HepG2 (cell line): ENCODE measurements around the gene SELENOS. TPM values are rescaled to one million over a fixed set of nuclear protein-coding genes. Genes with fewer than 3 reads are reported as not detected.

ENCODE experiments used
- FLYWCH1 ChIP-seq: sonication (generic); formaldehyde crosslinking; IDR thresholded peaks from 2 replicates; pipeline ENCODE4 v1.8.1; 2023; ENCODE audit warnings: mild to moderate bottlenecking, missing genetic modification reagents
- GATAD2A ChIP-seq: IDR thresholded peaks from 2 replicates; pipeline ENCODE4 v1.6.1; 2016
- GMEB1 ChIP-seq: sonication (generic); formaldehyde crosslinking; IDR thresholded peaks from 2 replicates; pipeline ENCODE4 v1.5.1; 2020; ENCODE audit warnings: missing genetic modification reagents, mild to moderate bottlenecking, borderline replicate concordance
- HDAC1 ChIP-seq: sonication (generic); formaldehyde crosslinking; IDR thresholded peaks from 2 replicates; pipeline ENCODE4 v1.5.1; 2020; ENCODE audit warnings: mild to moderate bottlenecking, missing genetic modification reagents
- HHEX ChIP-seq: IDR thresholded peaks from 2 replicates; pipeline ENCODE4 v1.6.1; 2016; ENCODE audit warnings: control low read depth
- MXD3 ChIP-seq: IDR thresholded peaks from 2 replicates; pipeline ENCODE4 v1.6.1; 2016; ENCODE audit warnings: mild to moderate bottlenecking, missing biosample characterization, missing genetic modification reagents
- PHF8 ChIP-seq: sonication (generic); formaldehyde crosslinking; IDR thresholded peaks from 2 replicates; pipeline ENCODE4 v1.5.0; 2020; ENCODE audit warnings: missing genetic modification reagents
- POGK ChIP-seq: sonication (generic); formaldehyde crosslinking; conservative IDR thresholded peaks from 2 replicates; pipeline ENCODE4 v1.8.0; 2022; ENCODE audit warnings: mild to moderate bottlenecking, moderate library complexity, missing genetic modification reagents
- RFX5 ChIP-seq: IDR thresholded peaks from 2 replicates; pipeline ENCODE4 v1.6.1; 2011; ENCODE audit warnings: low read depth, low read length, improper control_type of control experiment
- TRIM22 ChIP-seq: fragments of 450-650 bp; IDR thresholded peaks from 2 replicates; pipeline ENCODE4 v1.6.1; 2017
- WIZ ChIP-seq: sonication (generic); formaldehyde crosslinking; IDR thresholded peaks from 2 replicates; pipeline ENCODE4 v1.5.1; 2020; ENCODE audit warnings: mild to moderate bottlenecking, missing genetic modification reagents
- ZC3H13 ChIP-seq: sonication (generic); formaldehyde crosslinking; IDR thresholded peaks from 2 replicates; pipeline ENCODE4 v1.8.1; 2023; ENCODE audit warnings: mild to moderate bottlenecking, missing genetic modification reagents, moderate library complexity
- ZNF331 ChIP-seq: sonication (generic); formaldehyde crosslinking; IDR thresholded peaks from 2 replicates; pipeline ENCODE4 v1.4.0; 2020; ENCODE audit warnings: missing genetic modification reagents
- ZNF570 ChIP-seq: sonication (generic); formaldehyde crosslinking; IDR thresholded peaks from 2 replicates; pipeline ENCODE4 v1.4.0; 2020; ENCODE audit warnings: mild to moderate bottlenecking, missing genetic modification reagents, borderline replicate concordance
- ZNF678 ChIP-seq: sonication (generic); formaldehyde crosslinking; IDR thresholded peaks from 2 replicates; pipeline ENCODE4 v1.4.0; 2020; ENCODE audit warnings: mild to moderate bottlenecking, missing genetic modification reagents
- ZNF75D ChIP-seq: sonication (generic); formaldehyde crosslinking; IDR thresholded peaks from 2 replicates; pipeline ENCODE4 v1.8.1; 2023; ENCODE audit warnings: missing genetic modification reagents, mild to moderate bottlenecking, borderline replicate concordance
- ZNF761 ChIP-seq: sonication (generic); formaldehyde crosslinking; conservative IDR thresholded peaks from 2 replicates; pipeline ENCODE4 v1.4.0; 2020; ENCODE audit warnings: mild to moderate bottlenecking, missing genetic modification reagents
- ZNF782 ChIP-seq: sonication (generic); formaldehyde crosslinking; IDR thresholded peaks from 2 replicates; pipeline ENCODE4 v1.4.0; 2020; ENCODE audit warnings: missing genetic modification reagents, mild to moderate bottlenecking, borderline replicate concordance
- ZSCAN25 ChIP-seq: sonication (generic); formaldehyde crosslinking; IDR thresholded peaks from 2 replicates; pipeline ENCODE4 v1.8.0; 2022; ENCODE audit warnings: mild to moderate bottlenecking, missing genetic modification reagents
- ZSCAN30 ChIP-seq: sonication (generic); formaldehyde crosslinking; IDR thresholded peaks from 2 replicates; pipeline ENCODE4 v1.5.0; 2020; ENCODE audit warnings: mild to moderate bottlenecking, missing genetic modification reagents
- polyA plus RNA-seq, 8 experiments: library from polyadenylated mRNA; depleted of rRNA in 3 of 8; stranded (reverse) in 7 of 8; unstranded in 1 of 8; fragments of >200 nt; fragmentation: Illumina TruSeq in 4 of 8; extraction: Trizol in 4 of 8; gene quantifications; 2 replicates each; pipeline versions ENCODE4 v1.2.1 to v1.2.3, GENCODE V29; 2011 to 2016; ENCODE audit warnings: low read depth in 4 of 8, missing spikeins in 1 of 8, mixed read lengths in 1 of 8; ENCODE audit not compliant: insufficient read depth in 1 of 8
- total RNA-seq, 5 experiments: library from RNA; depleted of rRNA; stranded (reverse); fragments of >200 nt; fragmentation: Illumina TruSeq; extraction: Trizol; gene quantifications; 2 replicates each; pipeline ENCODE4 v1.2.3, GENCODE V29; 2016; ENCODE audit warnings: low read depth in 1 of 5
- TF ChIP-seq, protein P1 (sequence below): sonication (generic); formaldehyde crosslinking; IDR thresholded peaks from 2 replicates; pipeline ENCODE4 v1.5.0; 2020; ENCODE audit warnings: mild to moderate bottlenecking, missing genetic modification reagents, borderline replicate concordance

The SELENOS gene
- total and polyA plus RNA-seq, 2 of the 13 experiments (the other 11 are each of a cell fraction or from before 2014, with no cell fraction given), result 63.0 to 66.1 TPM

- TF ChIP-seq PHF8 (CRISPR knock-in tag) (peak; percentile 92), GMEB1 (CRISPR knock-in tag) (peak; percentile 93), ZC3H13 (CRISPR knock-in tag) (no peak), WIZ (CRISPR knock-in tag) (0 out of 2 replicates have a peak, but pooled peaks have one; percentile 42), POGK (CRISPR knock-in tag) (no peak; the same call in 1 of the 2 replicates), HHEX (CRISPR knock-in tag) (no peak), ZNF331 (CRISPR knock-in tag) (peak; percentile 13; the same call in 1 of the 2 replicates), HDAC1 (CRISPR knock-in tag) (peak; percentile 85), FLYWCH1 (CRISPR knock-in tag) (0 out of 2 replicates have a peak, but pooled peaks have one; percentile 6), ZNF761 (peak; percentile 95), ZSCAN30 (CRISPR knock-in tag) (no peak), ZNF570 (no peak), TRIM22 (no peak), MXD3 (CRISPR knock-in tag) (peak; percentile 86), ZNF75D (no peak), ZSCAN25 (CRISPR knock-in tag) (no peak), ZNF678 (CRISPR knock-in tag) (0 out of 2 replicates have a peak, but pooled peaks have one; percentile 84), ZNF782 (CRISPR knock-in tag) (no peak), RFX5 (peak; percentile 80), GATAD2A (no peak)
- TF ChIP-seq, protein P1, sequence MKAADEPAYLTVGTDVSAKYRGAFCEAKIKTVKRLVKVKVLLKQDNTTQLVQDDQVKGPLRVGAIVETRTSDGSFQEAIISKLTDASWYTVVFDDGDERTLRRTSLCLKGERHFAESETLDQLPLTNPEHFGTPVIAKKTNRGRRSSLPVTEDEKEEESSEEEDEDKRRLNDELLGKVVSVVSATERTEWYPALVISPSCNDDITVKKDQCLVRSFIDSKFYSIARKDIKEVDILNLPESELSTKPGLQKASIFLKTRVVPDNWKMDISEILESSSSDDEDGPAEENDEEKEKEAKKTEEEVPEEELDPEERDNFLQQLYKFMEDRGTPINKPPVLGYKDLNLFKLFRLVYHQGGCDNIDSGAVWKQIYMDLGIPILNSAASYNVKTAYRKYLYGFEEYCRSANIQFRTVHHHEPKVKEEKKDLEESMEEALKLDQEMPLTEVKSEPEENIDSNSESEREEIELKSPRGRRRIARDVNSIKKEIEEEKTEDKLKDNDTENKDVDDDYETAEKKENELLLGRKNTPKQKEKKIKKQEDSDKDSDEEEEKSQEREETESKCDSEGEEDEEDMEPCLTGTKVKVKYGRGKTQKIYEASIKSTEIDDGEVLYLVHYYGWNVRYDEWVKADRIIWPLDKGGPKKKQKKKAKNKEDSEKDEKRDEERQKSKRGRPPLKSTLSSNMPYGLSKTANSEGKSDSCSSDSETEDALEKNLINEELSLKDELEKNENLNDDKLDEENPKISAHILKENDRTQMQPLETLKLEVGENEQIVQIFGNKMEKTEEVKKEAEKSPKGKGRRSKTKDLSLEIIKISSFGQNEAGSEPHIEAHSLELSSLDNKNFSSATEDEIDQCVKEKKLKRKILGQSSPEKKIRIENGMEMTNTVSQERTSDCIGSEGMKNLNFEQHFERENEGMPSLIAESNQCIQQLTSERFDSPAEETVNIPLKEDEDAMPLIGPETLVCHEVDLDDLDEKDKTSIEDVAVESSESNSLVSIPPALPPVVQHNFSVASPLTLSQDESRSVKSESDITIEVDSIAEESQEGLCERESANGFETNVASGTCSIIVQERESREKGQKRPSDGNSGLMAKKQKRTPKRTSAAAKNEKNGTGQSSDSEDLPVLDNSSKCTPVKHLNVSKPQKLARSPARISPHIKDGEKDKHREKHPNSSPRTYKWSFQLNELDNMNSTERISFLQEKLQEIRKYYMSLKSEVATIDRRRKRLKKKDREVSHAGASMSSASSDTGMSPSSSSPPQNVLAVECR (CRISPR knock-in tag), result peak; percentile 98
These were observed at the start of gene SELENOS (continued) for GRCh38 chr15:101277038-101277822.
